HCT116 (cell line): ENCODE measurements around the gene GPS1. TPM values are rescaled to one million over a fixed set of nuclear protein-coding genes. Genes with fewer than 3 reads are reported as not detected.

ENCODE experiments used
- ATAC-seq: fragments of 200-7000 bp; cut with Tn5 transposase; 2 replicates; pipeline ENCODE4 v1.9.1; 2020; ENCODE audit warnings: mild to moderate bottlenecking, moderate library complexity
- BruUV-seq: library from RNA; stranded (reverse); fragments of 400-500 nt; replicated peaks from 2 replicates; lab custom pipeline; 2021; lab: Mats Ljungman, UMichigan
- CTCF ChIA-PET: fragments of 300-600 bp; sonication (Branson Sonifier 250); formaldehyde crosslinking; loops from one replicate; lab custom pipeline; 2021; ENCODE audit warnings: antibody characterized with exemption; lab: Charles Lee
- POLR2A ChIA-PET: fragments of 300-600, 350-600 bp; sonication (Branson Sonifier 250); formaldehyde crosslinking; loops from one replicate; lab custom pipeline; 2021; ENCODE audit warnings: antibody characterized with exemption; lab: Charles Lee
- RAD21 ChIA-PET, 2 experiments: fragments of 300-600 bp; sonication (Branson Sonifier 250); formaldehyde crosslinking; loops; one replicate each; lab custom pipeline; 2023; ENCODE audit warnings: low total read pairs in 2 of 2; ENCODE audit not compliant: uncharacterized antibody in 2 of 2, unreplicated experiment in 2 of 2, low non-redundant PET in 1 of 2; lab: Charles Lee
- DNase-seq: peaks from one replicate; pipeline ENCODE4 v3.0.0-alpha.2; 2010; ENCODE audit warnings: low read depth, low spot score
- H2AFZ ChIP-seq: fragments of 200-600 bp; shearing (Covaris generic), sonication (generic); 2 replicates; pipeline ENCODE4 v1.6.1; 2017; ENCODE audit warnings: low read depth, mixed run types, mixed read lengths, antibody characterized with exemption, low read length; ENCODE audit not compliant: poor library complexity, severe bottlenecking
- H3K27ac ChIP-seq: 2 replicates; pipeline ENCODE4 v1.5.1; 2012; ENCODE audit warnings: low read depth, low read length
- H3K27me3 ChIP-seq: fragments of 200-600 bp; sonication (generic); 2 replicates; pipeline ENCODE4 v1.6.1; 2016; ENCODE audit warnings: mixed run types, low read length, mixed read lengths; ENCODE audit not compliant: insufficient read depth
- H3K36me3 ChIP-seq, 2 experiments: fragments of 200-500 bp in 1 of 2; fragments of 200-600 bp in 1 of 2; sonication (Bioruptor generic) in 1 of 2; sonication (generic) in 1 of 2; 2 replicates each; pipeline versions ENCODE4 v1.5.1 to v1.6.1; 2014 to 2016; ENCODE audit warnings: low read length in 2 of 2, inconsistent platforms in 1 of 2, mixed read lengths in 1 of 2, mixed run types in 1 of 2; ENCODE audit not compliant: insufficient read depth in 2 of 2, control insufficient read depth in 1 of 2
- H3K4me1 ChIP-seq, 2 experiments: fragments of 200-600 bp in 1 of 2; sonication (generic) in 1 of 2; 2 replicates each; pipeline versions ENCODE4 v1.5.1 to v1.6.1; 2012 to 2017; ENCODE audit warnings: low read length in 2 of 2, inconsistent platforms in 1 of 2, mild to moderate bottlenecking in 1 of 2, mixed read lengths in 1 of 2, mixed run types in 1 of 2, moderate library complexity in 1 of 2; ENCODE audit not compliant: insufficient read depth in 2 of 2, control insufficient read depth in 1 of 2
- H3K4me2 ChIP-seq: fragments of 200-600 bp; sonication (generic); 2 replicates; pipeline ENCODE4 v1.6.1; 2017; ENCODE audit warnings: mixed run types, low read length, mixed read lengths
- H3K4me3 ChIP-seq, 2 experiments: fragments of 200-600 bp in 1 of 2; sonication (generic) in 1 of 2; replicated peaks in 1 of 2; 2 replicates each; pipeline ENCODE4 v1.5.1; 2011 to 2016; ENCODE audit warnings: low read length in 2 of 2, control low read depth in 1 of 2, low read depth in 1 of 2, mild to moderate bottlenecking in 1 of 2, mixed read lengths in 1 of 2, mixed run types in 1 of 2
- H3K79me2 ChIP-seq: fragments of 200-600 bp; sonication (generic); 2 replicates; pipeline ENCODE4 v1.6.1; 2017; ENCODE audit warnings: mild to moderate bottlenecking, mixed run types, low read length, moderate library complexity, mixed read lengths; ENCODE audit not compliant: insufficient read depth
- H3K9ac ChIP-seq: fragments of 200-600 bp; sonication (generic); 2 replicates; pipeline ENCODE4 v1.6.1; 2016; ENCODE audit warnings: low read length, mixed read lengths
- H3K9me2 ChIP-seq: fragments of 200-600 bp; sonication (generic), shearing (Covaris generic); 2 replicates; pipeline ENCODE4 v1.6.1; 2017; ENCODE audit warnings: mixed run types, mild to moderate bottlenecking, moderate library complexity; ENCODE audit not compliant: insufficient read depth
- H3K9me3 ChIP-seq, 2 experiments: fragments of 200-500 bp in 1 of 2; fragments of 200-600 bp in 1 of 2; sonication (Bioruptor generic) in 1 of 2; sonication (generic) in 1 of 2; 2 replicates each; pipeline ENCODE4 v1.6.1; 2014 to 2017; ENCODE audit warnings: low read length in 2 of 2, mixed read lengths in 2 of 2, inconsistent platforms in 1 of 2, low read depth in 1 of 2, mild to moderate bottlenecking in 1 of 2, mixed run types in 1 of 2, moderate library complexity in 1 of 2; ENCODE audit not compliant: control insufficient read depth in 1 of 2, insufficient read depth in 1 of 2
- H4K20me1 ChIP-seq: fragments of 200-600 bp; sonication (generic), shearing (Covaris generic); 2 replicates; pipeline ENCODE4 v1.6.1; 2017; ENCODE audit warnings: mixed run types, mild to moderate bottlenecking, moderate library complexity; ENCODE audit not compliant: insufficient read depth
- CBX3 ChIP-seq: IDR thresholded peaks from 2 replicates; pipeline ENCODE4 v1.6.1; 2012; ENCODE audit warnings: low read depth
- CEBPB ChIP-seq: IDR thresholded peaks from 2 replicates; pipeline ENCODE4 v1.6.1; 2012; ENCODE audit warnings: low read depth
- EGR1 ChIP-seq: IDR thresholded peaks from 2 replicates; pipeline ENCODE4 v1.6.1; 2012; ENCODE audit warnings: low read depth
- ELF1 ChIP-seq: IDR thresholded peaks from 2 replicates; pipeline ENCODE4 v1.6.1; 2012; ENCODE audit warnings: low read depth, borderline replicate concordance
- EZH2 ChIP-seq: fragments of 200-600 bp; sonication (generic); IDR thresholded peaks from 2 replicates; pipeline ENCODE4 v1.6.1; 2017; ENCODE audit warnings: antibody characterized with exemption, mixed run types
- FOSL1 ChIP-seq: IDR thresholded peaks from 2 replicates; pipeline ENCODE4 v1.6.1; 2012; ENCODE audit warnings: low read depth
- POLR2A ChIP-seq: IDR thresholded peaks from 2 replicates; pipeline ENCODE4 v1.7.0; 2011; ENCODE audit warnings: borderline replicate concordance; ENCODE audit not compliant: insufficient read depth, insufficient read length; ENCODE audit errors: extremely low read depth
- POLR2AphosphoS5 ChIP-seq: IDR thresholded peaks from 2 replicates; pipeline ENCODE4 v1.6.1; 2011; ENCODE audit warnings: mild to moderate bottlenecking, low read depth, low read length, moderate library complexity
- RAD21 ChIP-seq: IDR thresholded peaks from 2 replicates; pipeline ENCODE4 v1.6.1; 2012; ENCODE audit warnings: low read depth, mild to moderate bottlenecking
- SIN3A ChIP-seq: IDR thresholded peaks from 2 replicates; pipeline ENCODE4 v1.6.1; 2012; ENCODE audit warnings: low read depth
- SP1 ChIP-seq: IDR thresholded peaks from 2 replicates; pipeline ENCODE4 v1.6.1; 2012; ENCODE audit warnings: low read depth
- SRF ChIP-seq: IDR thresholded peaks from 2 replicates; pipeline ENCODE4 v1.6.1; 2012; ENCODE audit warnings: low read depth
- TCF7L2 ChIP-seq: IDR thresholded peaks from 2 replicates; pipeline ENCODE4 v1.7.0; 2011; ENCODE audit warnings: borderline replicate concordance, inconsistent platforms; ENCODE audit not compliant: insufficient read depth, insufficient read length; ENCODE audit errors: extremely low read depth
- ZFX ChIP-seq: fragments of 450-650 bp; IDR thresholded peaks from 2 replicates; pipeline ENCODE4 v1.6.1; 2017
- ZNF274 ChIP-seq: fragments of 200-500 bp; sonication (Bioruptor generic); IDR thresholded peaks from 2 replicates; pipeline ENCODE4 v1.6.1; 2014; ENCODE audit warnings: mild to moderate bottlenecking, low read depth, low read length, inconsistent platforms
- intact Hi-C: fragments of 100-400 bp; cut with micrococcal nuclease; formaldehyde crosslinking; loops from 2 replicates; pipeline ENCODE4 v1.10.0; 2022
- total RNA-seq: library from RNA; stranded (reverse); gene quantifications from one replicate; pipeline ENCODE4 v1.2.1, GENCODE V29; 2021; ENCODE audit not compliant: unreplicated experiment
- TF ChIP-seq, protein P1 (sequence below): IDR thresholded peaks from 2 replicates; pipeline ENCODE4 v1.6.1; 2011; ENCODE audit warnings: mild to moderate bottlenecking, low read length, moderate library complexity; ENCODE audit not compliant: insufficient replicate concordance; ENCODE audit errors: extremely low read depth
- TF ChIP-seq, protein P2 (sequence below): IDR thresholded peaks from 2 replicates; pipeline ENCODE4 v1.6.1; 2012
- TF ChIP-seq, protein P3 (sequence below), 3 experiments: fragments of 200-600 bp in 1 of 3; sonication (generic) in 1 of 3; IDR thresholded peaks in 2 of 3; conservative IDR thresholded peaks in 1 of 3; 2 replicates each; pipeline ENCODE4 v1.5.1; 2012 to 2017; ENCODE audit warnings: low read depth in 2 of 3, low read length in 2 of 3, antibody characterized with exemption in 1 of 3, borderline replicate concordance in 1 of 3, control low read depth in 1 of 3, mild to moderate bottlenecking in 1 of 3, mixed read lengths in 1 of 3, mixed run types in 1 of 3, moderate library complexity in 1 of 3; ENCODE audit not compliant: insufficient read depth in 1 of 3

GPS1 gene
- total RNA-seq, 1 experiment from 2014 or later: 205 TPM

DNA sequence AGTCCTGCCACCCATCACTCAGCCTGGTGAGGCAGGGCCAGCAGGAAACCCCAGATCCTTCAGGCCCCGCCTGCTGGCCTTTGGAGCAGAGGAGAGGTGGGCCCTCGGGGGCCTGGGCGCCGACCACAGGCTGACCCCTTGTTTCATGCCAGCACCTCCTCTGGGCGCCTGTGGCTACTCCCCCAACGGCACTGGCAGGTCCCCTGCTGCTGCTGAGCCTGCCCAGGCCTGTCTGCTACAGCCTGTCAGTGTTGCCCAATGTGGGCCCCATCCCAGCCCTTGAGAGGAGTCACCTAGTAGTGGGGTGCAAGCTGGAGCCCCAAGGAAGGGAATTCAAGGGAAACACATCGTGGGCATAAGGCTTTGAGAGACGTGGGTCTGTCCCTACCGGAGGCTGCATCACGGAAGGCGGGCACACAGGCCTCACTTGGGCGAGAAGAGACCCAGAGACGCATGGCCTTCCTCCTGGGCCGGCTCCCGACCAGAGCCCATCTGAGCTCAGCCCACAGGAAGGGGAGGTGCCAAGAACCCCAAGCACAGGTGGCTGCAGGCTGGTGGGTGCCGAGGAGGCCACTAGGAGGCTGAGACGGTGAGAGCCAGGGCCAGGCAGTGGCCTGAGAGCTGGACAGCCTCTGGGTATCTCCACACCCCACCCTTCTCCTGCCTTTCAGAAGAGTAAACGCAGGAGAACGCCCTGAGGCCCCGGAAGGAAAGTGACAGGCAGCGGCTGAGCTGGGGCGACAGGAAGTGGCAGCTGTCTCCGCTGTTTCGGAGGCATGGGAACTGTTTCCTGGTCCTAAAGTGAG, 54.4 kb downstream of the GPS1 start (continued):
- TF ChIP-seq, protein P1, sequence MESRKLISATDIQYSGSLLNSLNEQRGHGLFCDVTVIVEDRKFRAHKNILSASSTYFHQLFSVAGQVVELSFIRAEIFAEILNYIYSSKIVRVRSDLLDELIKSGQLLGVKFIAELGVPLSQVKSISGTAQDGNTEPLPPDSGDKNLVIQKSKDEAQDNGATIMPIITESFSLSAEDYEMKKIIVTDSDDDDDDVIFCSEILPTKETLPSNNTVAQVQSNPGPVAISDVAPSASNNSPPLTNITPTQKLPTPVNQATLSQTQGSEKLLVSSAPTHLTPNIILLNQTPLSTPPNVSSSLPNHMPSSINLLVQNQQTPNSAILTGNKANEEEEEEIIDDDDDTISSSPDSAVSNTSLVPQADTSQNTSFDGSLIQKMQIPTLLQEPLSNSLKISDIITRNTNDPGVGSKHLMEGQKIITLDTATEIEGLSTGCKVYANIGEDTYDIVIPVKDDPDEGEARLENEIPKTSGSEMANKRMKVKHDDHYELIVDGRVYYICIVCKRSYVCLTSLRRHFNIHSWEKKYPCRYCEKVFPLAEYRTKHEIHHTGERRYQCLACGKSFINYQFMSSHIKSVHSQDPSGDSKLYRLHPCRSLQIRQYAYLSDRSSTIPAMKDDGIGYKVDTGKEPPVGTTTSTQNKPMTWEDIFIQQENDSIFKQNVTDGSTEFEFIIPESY: peak; percentile 73
- TF ChIP-seq, protein P2, sequence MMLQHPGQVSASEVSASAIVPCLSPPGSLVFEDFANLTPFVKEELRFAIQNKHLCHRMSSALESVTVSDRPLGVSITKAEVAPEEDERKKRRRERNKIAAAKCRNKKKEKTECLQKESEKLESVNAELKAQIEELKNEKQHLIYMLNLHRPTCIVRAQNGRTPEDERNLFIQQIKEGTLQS: no peak
- no peak for TF ChIP-seq SRF

DNA sequence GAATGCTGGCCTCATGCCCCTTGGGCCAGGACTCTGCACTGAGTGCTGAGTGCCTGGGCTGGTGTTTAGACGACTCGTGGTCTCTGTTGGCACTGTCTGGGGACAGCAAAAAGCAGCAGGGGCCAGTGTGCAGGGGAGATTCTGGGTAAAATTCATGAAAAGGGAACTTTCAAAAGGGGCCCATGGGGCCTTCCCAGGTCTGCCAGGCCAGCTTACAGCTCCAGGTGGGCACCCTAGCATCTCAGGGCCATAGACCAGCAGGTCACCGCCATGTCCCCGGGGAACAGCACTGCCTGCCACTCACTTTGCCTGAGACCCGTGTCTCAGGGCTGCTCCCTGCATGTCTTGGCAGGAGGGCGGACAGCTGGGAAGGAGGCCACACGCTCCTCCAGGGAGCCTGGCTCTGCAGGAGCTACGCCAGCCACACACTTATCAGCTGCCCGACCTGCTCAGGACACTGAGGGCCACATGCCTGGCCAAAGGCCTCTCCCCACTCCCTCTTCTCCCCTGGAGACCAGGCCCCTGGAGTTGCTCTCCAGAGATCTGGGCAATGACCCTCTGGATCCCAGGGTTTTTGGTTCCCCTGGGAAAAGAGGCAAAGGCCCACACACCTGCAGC, 55.1 kb downstream of the GPS1 start:
- POLR2A ChIA-PET: interaction anchor here (0.8 to 2.3 kb wide), 4 partner anchors 8 to 122 kb away, joined by 3 to 11 read pairs (median 4); partner anchors contain the start of genes DCXR, FASN and SLC16A3
- no peaks in the 10 kb centered on the region for H3K9me3 ChIP-seq
- peak overlapping the region; percentile 78 for H3K9ac ChIP-seq
- peak overlapping the region; percentile 68 to 70 for H3K4me3 ChIP-seq
- H2AFZ ChIP-seq: no peak overlapping the region
- H3K4me1 ChIP-seq: peaks cover 37 to 48% of the 10 kb centered on the region in 2 experiments
- H3K36me3 ChIP-seq: peaks cover 0 to 5% of the 10 kb centered on the region in 2 experiments; a peak in 1 of 4 replicates
- no peaks in the 10 kb centered on the region for H4K20me1 ChIP-seq
- intact Hi-C loops: loop anchor here (2.0 to 5.0 kb wide), 2 partner anchors 36 to 48 kb away; no protein-coding TSS in a partner anchor
- ATAC-seq (no peak), DNase-seq (no peak)
- H3K27me3 ChIP-seq: no peaks in the 10 kb centered on the region
- CTCF ChIA-PET: interaction anchor here (0.6 to 1.9 kb wide), 7 partner anchors 9 to 99 kb away, joined by 3 to 15 read pairs (median 4); partner anchors contain the start of genes DCXR, FASN and RAC3
- H3K4me2 ChIP-seq: peak overlapping the region; percentile 93
- H3K9me2 ChIP-seq: no peaks in the 10 kb centered on the region
- peaks cover 11% of the 10 kb centered on the region; the same call in 1 of the 2 replicates for H3K79me2 ChIP-seq
- no TSS peak for BruUV-seq
- RAD21 ChIA-PET: interaction anchor here in 1 of 2 experiments (1.0 to 1.2 kb wide), 2 partner anchors 48 to 76 kb away, joined by 4 read pairs; no protein-coding TSS in a partner anchor
- H3K27ac ChIP-seq: peak overlapping the region; percentile 94
- no peak for TF ChIP-seq EZH2
- no peak for TF ChIP-seq FOSL1
- no peak for TF ChIP-seq ZNF274
- TF ChIP-seq SIN3A: no peak
- no peak for TF ChIP-seq POLR2AphosphoS5
- TF ChIP-seq, protein P2: no peak
- TF ChIP-seq SP1: no peak
- no peak for TF ChIP-seq CBX3
- no peak for TF ChIP-seq CEBPB
- no peak for TF ChIP-seq EGR1
- TF ChIP-seq ELF1: no peak
- TF ChIP-seq ZFX: no peak
- no peak for TF ChIP-seq POLR2A
- TF ChIP-seq TCF7L2: no peak
- no peak for TF ChIP-seq RAD21
- TF ChIP-seq, protein P3, sequence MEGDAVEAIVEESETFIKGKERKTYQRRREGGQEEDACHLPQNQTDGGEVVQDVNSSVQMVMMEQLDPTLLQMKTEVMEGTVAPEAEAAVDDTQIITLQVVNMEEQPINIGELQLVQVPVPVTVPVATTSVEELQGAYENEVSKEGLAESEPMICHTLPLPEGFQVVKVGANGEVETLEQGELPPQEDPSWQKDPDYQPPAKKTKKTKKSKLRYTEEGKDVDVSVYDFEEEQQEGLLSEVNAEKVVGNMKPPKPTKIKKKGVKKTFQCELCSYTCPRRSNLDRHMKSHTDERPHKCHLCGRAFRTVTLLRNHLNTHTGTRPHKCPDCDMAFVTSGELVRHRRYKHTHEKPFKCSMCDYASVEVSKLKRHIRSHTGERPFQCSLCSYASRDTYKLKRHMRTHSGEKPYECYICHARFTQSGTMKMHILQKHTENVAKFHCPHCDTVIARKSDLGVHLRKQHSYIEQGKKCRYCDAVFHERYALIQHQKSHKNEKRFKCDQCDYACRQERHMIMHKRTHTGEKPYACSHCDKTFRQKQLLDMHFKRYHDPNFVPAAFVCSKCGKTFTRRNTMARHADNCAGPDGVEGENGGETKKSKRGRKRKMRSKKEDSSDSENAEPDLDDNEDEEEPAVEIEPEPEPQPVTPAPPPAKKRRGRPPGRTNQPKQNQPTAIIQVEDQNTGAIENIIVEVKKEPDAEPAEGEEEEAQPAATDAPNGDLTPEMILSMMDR (IDR thresholded peaks at IDR 0.05 in 2 of 3, conservative IDR thresholded peaks at IDR 0.05 in 1 of 3; ENCODE audit: borderline replicate concordance in 1 of 3, insufficient read depth in 1 of 3, low read depth in 2 of 3, low read length in 2 of 3): no peak
